Loucy (cell line): ENCODE data around the gene CHI3L1.

Experiments
- H2AFZ ChIP-seq: fragments of 200-600 bp; sonication (generic); 2 replicates; pipeline ENCODE4 v1.6.0; 2016; ENCODE audit warnings: antibody characterized with exemption, mild to moderate bottlenecking, low read length, moderate library complexity
- H3F3A ChIP-seq: fragments of 200-600 bp; 2 replicates; pipeline ENCODE4 v1.6.0; 2016; ENCODE audit warnings: antibody characterized with exemption, low read depth, mild to moderate bottlenecking
- H3K27me3 ChIP-seq: fragments of 200-600 bp; sonication (generic); 2 replicates; pipeline ENCODE4 v1.6.1; 2014; ENCODE audit warnings: low read length, mild to moderate bottlenecking; ENCODE audit not compliant: insufficient read depth, poor library complexity, severe bottlenecking
- H3K36me3 ChIP-seq: fragments of 200-600 bp; sonication (generic); 2 replicates; pipeline ENCODE4 v1.6.1; 2016; ENCODE audit warnings: low read length; ENCODE audit not compliant: insufficient read depth
- H3K4me1 ChIP-seq: fragments of 200-600 bp; sonication (generic); 2 replicates; pipeline ENCODE4 v1.5.1; 2014; ENCODE audit warnings: low read length, mild to moderate bottlenecking; ENCODE audit not compliant: insufficient read depth, poor library complexity, severe bottlenecking
- H3K4me2 ChIP-seq: fragments of 200-600 bp; sonication (generic); 2 replicates; pipeline ENCODE4 v1.6.0; 2014; ENCODE audit warnings: antibody characterized with exemption, low read length, low read depth, mild to moderate bottlenecking; ENCODE audit not compliant: poor library complexity, severe bottlenecking
- H3K4me3 ChIP-seq: fragments of 200-600 bp; sonication (generic); 2 replicates; pipeline ENCODE4 v1.5.1; 2014; ENCODE audit warnings: low read length, mild to moderate bottlenecking, mixed read lengths; ENCODE audit not compliant: poor library complexity, severe bottlenecking
- H3K79me2 ChIP-seq: fragments of 200-600 bp; sonication (generic); 2 replicates; pipeline ENCODE4 v1.6.1; 2014; ENCODE audit warnings: low read length; ENCODE audit not compliant: insufficient read depth
- H3K9ac ChIP-seq: fragments of 200-600 bp; sonication (generic); 2 replicates; pipeline ENCODE4 v1.6.0; 2014; ENCODE audit warnings: mild to moderate bottlenecking, low read depth, low read length, moderate library complexity; ENCODE audit not compliant: poor library complexity, severe bottlenecking
- H3K9me2 ChIP-seq: fragments of 200-600 bp; sonication (generic); replicated peaks from 2 replicates; pipeline ENCODE4 v1.6.1; 2016; ENCODE audit warnings: low read depth, low read length, mixed read lengths
- H3K9me3 ChIP-seq: fragments of 200-600 bp; sonication (generic); 2 replicates; pipeline ENCODE4 v1.6.1; 2014; ENCODE audit warnings: mild to moderate bottlenecking, antibody characterized with exemption, low read length, low read depth; ENCODE audit not compliant: insufficient read depth
- H4K20me1 ChIP-seq: fragments of 200-600 bp; sonication (generic); 2 replicates; pipeline ENCODE4 v1.6.0; 2014; ENCODE audit warnings: antibody characterized with exemption, low read length, mild to moderate bottlenecking; ENCODE audit not compliant: insufficient read depth, poor library complexity, severe bottlenecking
- EZH2phosphoT487 ChIP-seq: fragments of 200-600 bp; IDR thresholded peaks from 2 replicates; pipeline ENCODE4 v1.6.1; 2018; ENCODE audit warnings: antibody characterized with exemption, mild to moderate bottlenecking, moderate library complexity, borderline replicate concordance
- TF ChIP-seq, protein P1 (sequence below): fragments of 200-600 bp; sonication (generic); conservative IDR thresholded peaks from 2 replicates; pipeline ENCODE4 v1.5.1; 2014; ENCODE audit warnings: mild to moderate bottlenecking, antibody characterized with exemption, low read length

Gene CHI3L1

DNA sequence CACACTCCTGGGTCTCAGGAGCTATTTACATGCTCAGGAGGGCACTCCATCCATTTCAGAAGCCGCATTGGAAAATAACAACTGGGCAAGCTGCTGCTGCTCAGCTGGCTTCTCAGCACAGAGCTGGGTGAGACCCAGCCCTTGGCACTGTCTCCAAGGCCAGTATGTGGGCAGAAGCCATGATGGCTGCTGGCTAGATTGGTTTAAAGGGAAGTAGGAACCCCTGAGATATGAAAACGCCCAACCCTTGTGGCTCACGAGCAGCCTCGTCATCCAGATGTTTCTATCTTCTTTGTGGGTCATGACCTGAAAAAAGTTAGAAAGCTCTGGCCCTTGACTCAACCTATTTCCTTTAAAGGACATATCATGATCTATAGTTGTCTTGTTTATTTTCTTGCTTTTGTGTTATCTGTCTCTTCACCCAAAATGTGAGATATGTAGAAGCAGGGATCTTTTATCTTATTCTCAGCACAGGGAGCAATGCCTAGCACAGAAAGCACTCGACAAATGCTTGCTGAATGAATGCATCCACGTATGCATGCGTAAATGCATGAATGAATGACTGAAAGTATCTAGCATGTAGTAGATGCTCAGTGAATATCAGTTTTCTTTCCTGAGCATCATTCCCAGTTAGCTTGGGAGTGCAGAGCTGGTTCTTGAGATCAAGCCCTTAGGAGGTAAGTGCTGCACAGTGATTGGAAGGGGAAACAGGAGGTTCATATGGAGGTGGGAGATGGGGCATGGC is 22.4 kb downstream of the CHI3L1 start:
- TF ChIP-seq EZH2phosphoT487 = no peak
- TF ChIP-seq, protein P1, sequence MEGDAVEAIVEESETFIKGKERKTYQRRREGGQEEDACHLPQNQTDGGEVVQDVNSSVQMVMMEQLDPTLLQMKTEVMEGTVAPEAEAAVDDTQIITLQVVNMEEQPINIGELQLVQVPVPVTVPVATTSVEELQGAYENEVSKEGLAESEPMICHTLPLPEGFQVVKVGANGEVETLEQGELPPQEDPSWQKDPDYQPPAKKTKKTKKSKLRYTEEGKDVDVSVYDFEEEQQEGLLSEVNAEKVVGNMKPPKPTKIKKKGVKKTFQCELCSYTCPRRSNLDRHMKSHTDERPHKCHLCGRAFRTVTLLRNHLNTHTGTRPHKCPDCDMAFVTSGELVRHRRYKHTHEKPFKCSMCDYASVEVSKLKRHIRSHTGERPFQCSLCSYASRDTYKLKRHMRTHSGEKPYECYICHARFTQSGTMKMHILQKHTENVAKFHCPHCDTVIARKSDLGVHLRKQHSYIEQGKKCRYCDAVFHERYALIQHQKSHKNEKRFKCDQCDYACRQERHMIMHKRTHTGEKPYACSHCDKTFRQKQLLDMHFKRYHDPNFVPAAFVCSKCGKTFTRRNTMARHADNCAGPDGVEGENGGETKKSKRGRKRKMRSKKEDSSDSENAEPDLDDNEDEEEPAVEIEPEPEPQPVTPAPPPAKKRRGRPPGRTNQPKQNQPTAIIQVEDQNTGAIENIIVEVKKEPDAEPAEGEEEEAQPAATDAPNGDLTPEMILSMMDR = no peak
- no peak overlapping the region for H2AFZ ChIP-seq
- H3K4me2 ChIP-seq = no peak overlapping the region
- no peak overlapping the region for H3K9ac ChIP-seq
- H3K9me2 ChIP-seq = no peaks in the 10 kb centered on the region
- no peaks in the 10 kb centered on the region for H4K20me1 ChIP-seq
- no peak overlapping the region for H3K4me3 ChIP-seq
- H3F3A ChIP-seq = no peaks in the 10 kb centered on the region
- no peaks in the 10 kb centered on the region for H3K27me3 ChIP-seq
- H3K36me3 ChIP-seq = no peaks in the 10 kb centered on the region
- peaks cover 14% of the 10 kb centered on the region for H3K4me1 ChIP-seq
- H3K9me3 ChIP-seq = no peaks in the 10 kb centered on the region
- no peaks in the 10 kb centered on the region for H3K79me2 ChIP-seq

DNA sequence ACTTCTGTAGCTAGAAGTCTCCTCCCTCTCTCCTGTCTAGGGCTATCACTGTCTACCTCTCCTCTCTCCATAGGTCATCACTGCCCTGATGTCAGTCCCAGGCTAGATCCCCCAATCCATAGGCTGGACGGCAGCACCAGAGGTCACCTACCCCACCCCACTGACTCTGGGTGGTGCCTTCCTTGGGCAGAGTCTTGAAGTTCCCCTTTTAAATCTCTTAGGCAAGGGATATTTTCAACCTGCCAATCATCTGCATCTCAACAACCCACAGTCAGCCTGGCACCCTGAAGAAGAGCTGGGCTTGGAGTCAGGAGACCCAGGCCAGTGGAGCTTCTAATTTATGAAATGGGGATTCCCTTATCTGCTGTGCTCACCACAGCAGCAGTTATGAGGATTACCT is 24.1 kb downstream of the CHI3L1 start:
- H3F3A ChIP-seq = no peaks in the 10 kb centered on the region
- no peak overlapping the region for H3K4me2 ChIP-seq
- H3K9me3 ChIP-seq = no peaks in the 10 kb centered on the region
- no peaks in the 10 kb centered on the region for H4K20me1 ChIP-seq
- peaks cover 9% of the 10 kb centered on the region for H3K4me1 ChIP-seq
- no peak overlapping the region for H3K9ac ChIP-seq
- no peak overlapping the region for H3K4me3 ChIP-seq
- H2AFZ ChIP-seq = no peak overlapping the region
- H3K79me2 ChIP-seq = no peaks in the 10 kb centered on the region
- no peaks in the 10 kb centered on the region for H3K36me3 ChIP-seq
- TF ChIP-seq, protein P1 = no peak
- no peak for TF ChIP-seq EZH2phosphoT487
- H3K27me3 ChIP-seq = no peaks in the 10 kb centered on the region
- H3K9me2 ChIP-seq = no peaks in the 10 kb centered on the region

DNA sequence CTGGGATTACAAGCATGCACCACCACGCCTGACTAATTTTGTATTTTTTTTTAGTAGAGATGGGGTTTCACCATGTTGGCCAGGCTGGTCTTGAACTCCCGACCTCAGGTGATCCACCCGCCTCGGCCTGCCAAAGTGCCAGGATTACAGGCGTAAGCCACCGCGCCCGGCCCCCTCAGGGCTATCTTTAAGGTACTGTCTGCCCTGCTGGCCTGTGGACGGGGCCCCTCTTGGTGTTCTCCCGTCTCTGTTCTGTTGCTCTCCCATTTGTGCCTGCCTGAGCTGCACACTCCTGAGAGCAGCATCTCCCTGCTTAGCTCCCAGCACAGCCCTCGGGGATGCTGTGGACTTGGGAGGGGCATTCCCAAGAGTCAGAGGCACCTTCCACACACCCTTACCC is 24.8 kb downstream of the CHI3L1 start:
- H3K9me2 ChIP-seq = no peaks in the 10 kb centered on the region
- H4K20me1 ChIP-seq = no peaks in the 10 kb centered on the region
- H3K4me2 ChIP-seq = no peak overlapping the region
- no peaks in the 10 kb centered on the region for H3F3A ChIP-seq
- H3K27me3 ChIP-seq = no peaks in the 10 kb centered on the region
- no peaks in the 10 kb centered on the region for H3K9me3 ChIP-seq
- no peak overlapping the region for H3K4me3 ChIP-seq
- no peak overlapping the region for H2AFZ ChIP-seq
- H3K36me3 ChIP-seq = no peaks in the 10 kb centered on the region
- H3K79me2 ChIP-seq = no peaks in the 10 kb centered on the region
- peaks cover 2% of the 10 kb centered on the region for H3K4me1 ChIP-seq
- no peak for TF ChIP-seq EZH2phosphoT487
- TF ChIP-seq, protein P1 = no peak
- no peak overlapping the region for H3K9ac ChIP-seq
